Left ventricle myocardium superior (tissue), 1 donor: ENCODE measurements around the gene CAMK2B. TPM values are rescaled to one million over a fixed set of nuclear protein-coding genes. Genes with fewer than 3 reads are reported as not detected.

Experiments
- ATAC-seq: fragments of 200-7000 bp; cut with Tn5 transposase; one replicate; pipeline ENCODE4 v1.9.1; 2020; ENCODE audit warnings: mild to moderate bottlenecking, moderate library complexity
- DNase-seq: peaks from one replicate; pipeline ENCODE4 v3.0.0-alpha.2; 2020
- intact Hi-C: fragments of 100-400 bp; cut with micrococcal nuclease; formaldehyde crosslinking; loops from one replicate; pipeline ENCODE4 v1.11.0; 2022
- total RNA-seq: library from RNA; stranded (reverse); fragmentation: NEBNext Ultra II Directional; extraction: Animal tissue kit (Norgen Biotek cat#: 25700); gene quantifications from one replicate; pipeline ENCODE4 v1.2.1, GENCODE V29; 2021
- donor health status: DM: no; HTN: yes; CAD: no; lungs with severe emphysema.

CAMK2B gene
- total RNA-seq, 1 donor from 2014 or later: 98.4 TPM

- DNase-seq: peak; percentile 22
- no peak for ATAC-seq
Measured at GRCh38 chr7:44225566-44226395, 99.6 kb downstream of the CAMK2B start.

DNA sequence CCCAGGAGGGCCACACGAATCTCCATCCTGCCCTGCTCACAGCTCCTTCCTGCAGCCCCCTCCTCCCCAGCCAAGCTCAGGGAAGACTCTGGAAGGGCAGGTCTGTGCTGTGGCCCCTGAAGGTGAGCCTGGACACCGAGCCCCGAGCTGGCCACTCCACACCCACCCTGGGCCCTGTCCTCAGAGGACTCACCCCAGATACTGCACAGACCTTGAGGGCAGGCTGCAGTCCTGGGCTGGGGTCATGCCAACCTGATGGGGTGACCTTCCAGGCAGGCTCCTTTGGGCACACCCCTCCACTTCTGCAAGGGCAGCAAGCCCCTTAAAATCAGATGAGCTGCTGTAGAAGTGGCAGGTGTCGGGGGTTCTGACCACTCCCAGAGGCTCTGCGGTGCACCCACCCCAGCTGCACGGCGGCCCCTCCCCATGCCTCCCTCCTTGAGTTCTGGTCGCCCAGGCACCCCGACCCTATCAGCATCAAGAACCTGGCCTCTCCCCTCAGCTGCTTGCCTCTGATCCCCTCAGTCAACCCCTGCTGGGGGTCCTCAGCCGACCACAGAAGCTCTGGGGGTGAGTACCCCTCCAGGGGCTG, 100.3 kb downstream of the CAMK2B start:
- intact Hi-C loops: no loop called here
- ATAC-seq (no peak), DNase-seq (peak; percentile 22)

More at GRCh38 chr7:44225566-44226395, 99.6 kb downstream of the CAMK2B start:
- intact Hi-C loops: no loop called here

GRCh38 chr7:44224080-44224973, 101.1 kb downstream of the CAMK2B start:
- intact Hi-C loops: no loop called here
- ATAC-seq (no peak), DNase-seq (no peak)

- ATAC-seq (no peak), DNase-seq (no peak)
- intact Hi-C loops: no loop called here
Measured at GRCh38 chr7:44223362-44224079, 101.9 kb downstream of the CAMK2B start.

- no peak for ATAC-seq
- intact Hi-C loops: no loop called here
- DNase-seq: no peak
Measured at GRCh38 chr7:44222776-44223261, 102.6 kb downstream of the CAMK2B start.

DNA sequence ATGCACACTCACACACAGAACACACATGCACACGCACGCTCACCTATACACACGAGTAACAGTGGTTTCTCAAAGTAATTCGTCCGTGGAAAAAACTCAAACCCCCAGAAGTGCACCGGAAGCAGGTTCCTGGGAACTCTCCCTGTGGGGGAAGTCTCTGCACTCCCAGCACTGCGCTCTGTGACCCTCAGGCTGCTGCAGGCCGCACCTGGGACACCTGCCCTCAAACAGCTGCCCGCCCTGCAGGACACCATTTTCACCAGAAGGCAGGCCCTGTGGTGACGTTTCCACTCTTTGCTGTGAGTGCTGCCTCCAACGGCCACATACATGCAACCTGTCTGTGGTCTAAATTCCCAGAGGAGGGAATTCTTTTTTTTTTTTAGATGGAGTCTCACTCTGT, 103.3 kb downstream of the CAMK2B start:
- no peak for ATAC-seq
- intact Hi-C loops: no loop called here

DNA sequence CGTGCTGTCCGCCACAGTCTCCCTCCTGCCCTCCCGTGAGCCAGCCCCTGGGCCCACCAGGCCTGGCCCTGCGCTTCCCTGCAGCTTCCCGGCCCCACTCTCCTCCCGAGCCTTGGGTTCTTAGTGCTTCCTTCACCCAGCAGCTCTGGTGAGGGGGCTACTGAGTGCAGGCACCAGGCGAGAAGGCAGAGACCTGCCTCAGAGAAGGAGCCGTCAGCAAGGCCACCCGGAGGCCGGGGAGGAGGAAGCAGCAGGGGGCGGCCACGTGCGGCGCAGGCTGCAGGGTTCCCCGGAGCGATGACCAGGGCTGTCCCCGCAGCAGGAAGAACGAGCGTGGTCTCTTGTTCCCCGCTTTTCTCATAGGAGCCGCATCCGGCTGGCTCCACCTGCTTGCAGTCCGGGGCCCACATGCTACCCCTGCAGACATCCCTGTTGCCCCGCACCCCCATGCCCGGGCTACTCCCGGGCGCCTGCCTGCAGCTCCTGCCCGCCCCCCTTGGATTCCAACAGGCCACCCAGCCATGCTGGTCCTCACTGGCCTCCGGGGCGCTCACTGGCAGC, 104.1 kb downstream of the CAMK2B start:
- ATAC-seq (no peak), DNase-seq (peak; percentile 27)
- intact Hi-C loops: no loop called here

More for the DNA sequence above, 103.3 kb downstream of the CAMK2B start:
- DNase-seq: no peak

DNA sequence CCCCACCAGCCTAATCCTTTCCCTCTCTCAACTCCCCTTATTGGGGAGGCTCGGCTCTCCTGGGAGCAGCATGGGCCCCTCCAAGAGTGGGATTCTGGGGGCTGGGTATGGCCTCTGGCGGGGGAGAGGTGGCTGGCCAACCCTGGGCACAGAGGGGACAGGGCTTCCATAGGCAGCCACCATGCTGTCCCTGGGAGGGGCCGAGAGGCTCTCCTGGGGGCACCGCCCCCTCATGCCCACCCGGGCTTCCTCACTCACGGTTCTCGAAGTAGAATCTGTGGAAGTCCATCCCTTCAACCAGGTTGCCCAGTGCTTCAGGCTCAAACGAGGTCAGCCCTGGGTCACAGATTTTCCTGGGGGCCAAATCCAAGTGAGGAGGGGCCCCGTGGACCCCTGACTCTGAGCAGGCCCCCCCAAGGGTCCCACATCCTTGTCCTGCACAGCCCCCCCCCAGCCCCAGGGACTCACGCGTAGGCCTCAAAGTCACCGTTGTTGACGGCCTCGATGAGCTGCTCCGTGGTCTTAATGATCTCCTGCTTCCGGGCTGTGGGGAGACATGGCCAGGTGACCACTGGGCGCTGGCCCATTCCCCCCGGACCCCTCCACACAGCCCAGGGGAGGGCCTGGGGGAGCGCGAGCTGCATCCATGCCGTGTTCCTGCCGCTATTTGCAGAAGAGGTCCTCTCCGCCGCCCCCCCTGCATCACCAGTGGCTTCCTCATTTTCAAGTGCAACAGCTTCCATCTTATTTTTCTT, 104.9 kb downstream of the CAMK2B start:
- ATAC-seq: no peak
- intact Hi-C loops: no loop called here
- DNase-seq: no peak

DNA sequence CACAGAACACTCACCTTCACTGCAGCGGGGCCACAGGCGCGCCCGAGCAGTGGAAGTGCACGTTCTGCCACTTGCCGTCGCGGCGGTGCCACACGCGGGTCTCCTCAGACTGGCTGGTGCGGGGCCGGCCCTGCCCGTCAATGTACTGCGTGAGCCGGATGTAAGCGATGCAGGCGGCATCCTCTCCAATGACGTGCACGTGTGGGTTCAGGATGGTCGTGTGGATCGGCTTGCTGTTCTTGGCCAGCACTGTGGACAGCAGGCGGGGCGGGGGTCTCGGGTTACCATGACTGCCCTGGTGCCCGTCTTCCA, 105.4 kb downstream of the CAMK2B start:
- DNase-seq (peak; percentile 32), ATAC-seq (no peak)
- intact Hi-C loops: no loop called here

GRCh38 chr7:44219371-44220045, 105.9 kb downstream of the CAMK2B start:
- DNase-seq (no peak), ATAC-seq (no peak)

DNA sequence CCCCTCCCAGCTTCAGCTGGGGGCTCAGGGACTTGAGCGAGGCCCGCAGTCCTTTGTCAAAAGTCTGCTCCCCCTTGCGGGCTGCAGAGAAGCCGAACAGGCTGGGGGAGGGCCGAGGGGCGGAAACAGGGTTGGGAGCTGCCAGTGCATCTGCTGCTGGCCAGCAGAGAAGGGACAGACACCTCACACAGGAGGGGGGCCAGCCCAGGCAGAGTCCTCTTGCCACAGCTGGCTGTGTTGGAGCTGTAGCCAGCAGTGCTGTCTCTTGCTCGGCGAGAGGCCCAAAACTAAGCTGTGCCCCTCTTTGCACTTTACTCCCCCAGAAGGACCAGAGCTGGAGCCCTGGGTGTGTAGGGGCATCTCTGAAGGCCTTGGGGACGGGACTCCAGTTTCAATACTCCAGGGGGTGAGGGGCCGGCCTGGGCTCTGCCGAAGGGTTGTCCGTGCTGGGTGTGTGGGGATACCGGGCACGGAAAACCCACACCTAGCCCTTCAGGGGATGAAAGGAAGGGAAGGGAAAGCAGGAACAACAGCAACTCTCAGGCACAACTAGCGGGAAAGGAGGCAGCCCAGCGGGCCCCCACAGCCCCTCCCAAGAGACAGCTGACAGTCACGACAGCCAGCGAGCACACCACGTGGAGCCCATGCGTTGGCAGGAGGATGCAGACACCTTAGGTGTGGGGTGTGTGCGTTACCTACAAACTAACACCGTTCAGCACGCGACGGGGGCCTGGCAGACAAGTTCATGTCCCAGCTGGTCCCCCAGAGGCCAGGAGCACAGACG, 106.8 kb downstream of the CAMK2B start:
- intact Hi-C loops: no loop called here
- DNase-seq: no peak
- no peak for ATAC-seq

More at GRCh38 chr7:44219371-44220045, 105.9 kb downstream of the CAMK2B start:
- intact Hi-C loops: no loop called here

DNA sequence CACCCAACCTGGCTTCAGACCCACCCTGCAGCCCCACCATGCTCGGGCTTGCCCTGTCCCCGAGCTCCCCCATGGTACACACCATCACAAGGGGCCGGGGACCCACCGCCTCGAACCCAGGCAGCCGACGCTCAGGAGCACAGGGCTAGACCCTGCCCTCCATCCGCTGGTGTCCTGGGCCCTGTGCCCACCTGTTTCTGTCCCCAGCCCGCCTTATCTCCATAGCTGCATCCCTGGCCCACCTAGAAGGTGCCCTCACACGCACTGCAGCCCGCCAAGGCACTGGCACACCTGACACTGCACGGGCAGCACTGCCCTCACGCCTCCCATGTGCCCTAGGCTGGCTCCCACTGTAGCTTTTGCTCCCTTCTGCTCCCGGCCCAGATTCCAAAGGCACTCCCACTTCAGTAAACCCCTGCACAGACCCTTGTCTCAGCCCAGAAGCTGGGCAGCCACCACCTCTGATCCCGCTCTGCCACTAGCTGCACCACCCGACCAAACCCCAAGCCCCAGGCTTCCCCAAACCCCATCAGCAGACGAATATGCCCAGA, 107.5 kb downstream of the CAMK2B start:
- intact Hi-C loops: no loop called here
- ATAC-seq: no peak
- DNase-seq: peak; percentile 22

DNA sequence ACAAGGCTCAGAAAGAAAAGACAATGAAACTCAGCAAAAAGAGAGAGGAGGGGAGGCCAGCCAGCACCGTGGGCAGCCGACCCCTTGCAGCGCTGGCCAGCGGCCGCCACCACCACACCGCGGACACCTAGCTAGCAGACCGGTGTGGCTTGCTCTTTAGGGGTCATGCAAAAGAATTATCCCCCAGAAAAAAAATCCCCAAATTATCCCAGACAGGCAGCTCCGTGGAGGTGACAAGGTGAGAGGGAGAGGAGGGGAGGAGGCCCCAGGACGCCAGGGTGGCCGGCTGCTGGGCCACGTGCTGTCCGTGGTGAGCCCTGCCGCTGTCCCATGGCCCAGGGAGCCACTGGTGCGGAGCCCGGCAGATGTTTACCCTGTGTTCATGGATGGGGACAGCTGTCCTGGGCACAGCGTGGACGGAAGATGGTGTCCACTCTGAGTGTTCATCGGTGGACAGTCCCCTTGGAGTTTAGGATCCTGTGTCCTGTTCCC, 108.1 kb downstream of the CAMK2B start:
- intact Hi-C loops: no loop called here
- no peak for ATAC-seq
- no peak for DNase-seq

DNA sequence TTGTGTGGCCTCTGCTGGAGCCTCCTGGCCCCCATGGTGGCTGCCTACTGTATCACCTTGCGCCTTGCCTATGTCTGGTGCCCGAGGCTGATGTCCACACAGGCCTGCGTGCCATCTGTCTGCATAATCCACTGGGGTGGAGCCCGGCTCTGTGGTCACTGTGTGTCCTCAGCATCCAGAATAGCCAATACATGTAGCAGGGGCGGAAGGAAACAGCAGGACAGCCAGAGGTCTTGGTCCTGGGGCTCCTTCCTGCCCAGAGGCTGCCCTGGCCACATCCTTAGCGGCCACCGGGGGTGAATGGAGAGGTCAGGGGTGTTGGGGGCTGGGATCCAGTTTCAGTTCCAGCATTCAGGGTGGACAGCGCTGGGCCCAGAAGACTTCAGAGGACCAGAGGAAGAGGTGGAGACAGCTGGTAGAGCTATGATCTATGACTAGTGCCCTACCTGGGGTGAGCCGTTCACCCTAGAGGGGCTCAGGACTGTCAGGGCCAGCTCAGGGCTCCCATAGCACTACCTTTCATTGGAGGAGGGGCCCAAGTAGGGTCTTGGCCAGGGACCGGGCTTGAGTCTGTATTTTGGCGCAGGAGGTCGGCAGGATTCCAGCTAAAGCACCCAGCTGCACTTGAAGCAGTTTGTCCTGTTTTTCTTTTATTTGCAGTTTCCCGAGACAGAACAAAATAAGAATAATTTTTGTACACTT, 108.7 kb downstream of the CAMK2B start:
- intact Hi-C loops: no loop called here
- DNase-seq (peak; percentile 26), ATAC-seq (peak; percentile 3)

DNA sequence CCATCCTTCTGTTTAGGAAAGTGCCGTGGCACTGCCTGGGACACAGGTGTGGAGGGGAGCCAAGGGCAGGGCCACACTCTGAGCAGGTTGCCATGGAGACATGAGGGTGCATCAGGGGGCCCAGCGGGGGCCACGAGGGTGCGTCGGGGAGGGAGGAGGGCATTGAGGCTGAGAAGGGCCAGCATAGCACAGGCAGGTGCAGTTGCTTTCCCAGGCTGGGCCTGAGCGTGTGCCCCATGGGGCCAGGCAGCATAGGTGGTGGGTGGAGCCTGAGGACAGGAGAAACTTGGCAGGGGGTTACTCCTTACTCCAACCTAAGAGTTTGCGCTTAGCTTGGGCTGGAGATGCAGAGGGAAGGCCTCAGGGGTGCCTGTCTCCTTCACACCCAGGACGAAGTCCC, 109.4 kb downstream of the CAMK2B start:
- intact Hi-C loops: no loop called here
- no peak for ATAC-seq
- DNase-seq: no peak

- DNase-seq: no peak
- no peak for ATAC-seq
- intact Hi-C loops: no loop called here
Measured at GRCh38 chr7:44215531-44215930, 109.9 kb downstream of the CAMK2B start.
